ENCODE results near the gene DDO.

Gene DDO

GRCh38 chr6:110419028-110419739, 3.8 kb upstream of the DDO start:
- no peak for DNase-seq (ENCODE audit: low read depth)

GRCh38 chr6:110418594-110418993, 3.2 kb upstream of the DDO start:
- no peak for DNase-seq (ENCODE audit: low read depth)

- no peak for DNase-seq (ENCODE audit: low read depth)
Observed at GRCh38 chr6:110414669-110415068, 706 bp downstream of the DDO start.

GRCh38 chr6:110412360-110412759, 3.0 kb downstream of the DDO start:
- DNase-seq (ENCODE audit: low read depth), result no peak

- DNase-seq (ENCODE audit: low read depth), result no peak
Observed at GRCh38 chr6:110410511-110410910, 4.9 kb downstream of the DDO start.

GRCh38 chr6:110409794-110410193, 5.6 kb downstream of the DDO start:
- no peak for DNase-seq (ENCODE audit: low read depth)

- DNase-seq (ENCODE audit: low read depth), result no peak
Observed at GRCh38 chr6:110408901-110409300, 6.5 kb downstream of the DDO start.

- peak; percentile 23 for DNase-seq (ENCODE audit: low read depth)
Observed at GRCh38 chr6:110404607-110405006, 10.8 kb downstream of the DDO start.

- DNase-seq (ENCODE audit: low read depth), result no peak
Observed at GRCh38 chr6:110401585-110402176, 13.7 kb downstream of the DDO start.

GRCh38 chr6:110400208-110400607, 15.2 kb downstream of the DDO start:
- DNase-seq (ENCODE audit: low read depth), result no peak

GRCh38 chr6:110399219-110400071, 15.9 kb downstream of the DDO start:
- peak; percentile 21 for DNase-seq (ENCODE audit: low read depth)

- DNase-seq (ENCODE audit: low read depth), result peak; percentile 60
Observed at GRCh38 chr6:110398778-110399177, 16.6 kb downstream of the DDO start.

- no peak for DNase-seq (ENCODE audit: low read depth)
Observed at GRCh38 chr6:110395221-110395620, 20.2 kb downstream of the DDO start.

GRCh38 chr6:110394409-110394808, 21.0 kb downstream of the DDO start:
- no peak for DNase-seq (ENCODE audit: low read depth)

GRCh38 chr6:110392727-110393126, 22.6 kb downstream of the DDO start:
- no peak for DNase-seq (ENCODE audit: low read depth)

- DNase-seq (ENCODE audit: low read depth), result no peak
Observed at GRCh38 chr6:110390404-110390803, 25.0 kb downstream of the DDO start.

GRCh38 chr6:110389689-110390382, 25.5 kb downstream of the DDO start:
- DNase-seq (ENCODE audit: low read depth), result no peak

GRCh38 chr6:110387986-110388385, 27.4 kb downstream of the DDO start:
- no peak for DNase-seq (ENCODE audit: low read depth)

- no peak for DNase-seq (ENCODE audit: low read depth)
Observed at GRCh38 chr6:110385458-110385863, 29.9 kb downstream of the DDO start.

GRCh38 chr6:110378552-110378951, 36.8 kb downstream of the DDO start:
- no peak for DNase-seq (ENCODE audit: low read depth)

GRCh38 chr6:110369066-110369465, 46.3 kb downstream of the DDO start:
- DNase-seq (ENCODE audit: low read depth), result no peak

GRCh38 chr6:110368284-110368683, 47.1 kb downstream of the DDO start:
- no peak for DNase-seq (ENCODE audit: low read depth)
